Endothelial cell (in vitro differentiated cells): ENCODE data around the gene KCNJ6. TPM values are rescaled to one million over a fixed set of nuclear protein-coding genes. Genes with fewer than 3 reads are reported as not detected.

Experiments
- DNase-seq: peaks from one replicate; pipeline ENCODE4 v3.0.0; 2021; ENCODE audit warnings: low spot score
- H3K27ac Mint-ChIP-seq: one replicate; pipeline ENCODE4 v1.8.0; 2021; ENCODE audit warnings: mixed read lengths, inconsistent platforms; ENCODE audit not compliant: unreplicated experiment
- H3K27me3 Mint-ChIP-seq: one replicate; pipeline ENCODE4 v1.8.0; 2021; ENCODE audit warnings: mild to moderate bottlenecking, moderate library complexity, mixed read lengths, inconsistent platforms; ENCODE audit not compliant: unreplicated experiment
- H3K36me3 Mint-ChIP-seq: one replicate; pipeline ENCODE4 v1.8.0; 2021; ENCODE audit warnings: mild to moderate bottlenecking, low read depth, mixed read lengths, inconsistent platforms; ENCODE audit not compliant: unreplicated experiment
- H3K4me1 Mint-ChIP-seq: one replicate; pipeline ENCODE4 v1.8.0; 2021; ENCODE audit warnings: mild to moderate bottlenecking, mixed read lengths, inconsistent platforms; ENCODE audit not compliant: unreplicated experiment
- H3K4me3 Mint-ChIP-seq: one replicate; pipeline ENCODE4 v1.8.0; 2021; ENCODE audit warnings: mild to moderate bottlenecking, mixed read lengths, inconsistent platforms; ENCODE audit not compliant: unreplicated experiment
- H3K9me3 Mint-ChIP-seq: one replicate; pipeline ENCODE4 v1.8.0; 2021; ENCODE audit warnings: mixed read lengths, inconsistent platforms; ENCODE audit not compliant: unreplicated experiment
- CTCF ChIP-seq: fragments of 200-600 bp; sonication (generic); IDR thresholded peaks from one replicate; pipeline ENCODE4 v1.5.0; 2021; ENCODE audit warnings: antibody characterized with exemption; ENCODE audit not compliant: unreplicated experiment
- total RNA-seq: library from RNA; stranded (reverse); fragmentation: NEBNext Ultra II Directional; extraction: Animal tissue kit (Norgen Biotek cat#: 25700); gene quantifications from one replicate; pipeline ENCODE4 v1.2.1, GENCODE V29; 2021; ENCODE audit not compliant: unreplicated experiment

Gene KCNJ6
- total RNA-seq, 1 donor from 2014 or later, result 0.41 TPM

DNA sequence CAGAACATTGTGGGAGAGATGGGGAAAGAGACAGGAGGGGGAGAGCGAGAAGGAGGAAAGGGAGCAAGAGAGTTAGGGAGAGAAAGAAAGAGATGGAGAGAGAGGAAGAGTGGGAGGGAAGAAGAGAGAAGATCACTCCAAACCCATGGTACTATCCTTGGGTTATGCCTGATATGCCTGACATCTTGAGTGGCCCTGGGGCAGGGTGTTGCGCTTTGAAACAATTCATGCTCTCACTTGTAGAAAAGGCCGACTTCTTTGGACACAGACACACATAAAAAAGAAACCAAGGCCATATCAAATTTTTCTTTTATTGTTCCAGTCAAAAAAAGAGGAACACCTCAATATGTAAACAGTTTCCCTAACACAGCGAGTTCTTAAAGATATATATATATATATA is 309.2 kb downstream of the KCNJ6 start:
- Mint-ChIP-seq H3K36me3 (no peaks in the 10 kb centered on the region), H3K4me1 (no peaks in the 10 kb centered on the region), H3K4me3 (no peak overlapping the region), H3K27ac (no peak overlapping the region), H3K9me3 (no peaks in the 10 kb centered on the region), H3K27me3 (no peaks in the 10 kb centered on the region)
- no peak for DNase-seq
- TF ChIP-seq CTCF, result no peak

GRCh38 chr21:37606549-37606948 is 309.7 kb downstream of the KCNJ6 start:
- H3K36me3 Mint-ChIP-seq, result no peaks in the 10 kb centered on the region
- no peak overlapping the region for H3K27ac Mint-ChIP-seq
- TF ChIP-seq CTCF, result no peak
- H3K9me3 Mint-ChIP-seq, result no peaks in the 10 kb centered on the region
- H3K4me3 Mint-ChIP-seq, result peak overlapping the region; percentile 8
- no peak for DNase-seq
- H3K27me3 Mint-ChIP-seq, result no peaks in the 10 kb centered on the region
- no peaks in the 10 kb centered on the region for H3K4me1 Mint-ChIP-seq

DNA sequence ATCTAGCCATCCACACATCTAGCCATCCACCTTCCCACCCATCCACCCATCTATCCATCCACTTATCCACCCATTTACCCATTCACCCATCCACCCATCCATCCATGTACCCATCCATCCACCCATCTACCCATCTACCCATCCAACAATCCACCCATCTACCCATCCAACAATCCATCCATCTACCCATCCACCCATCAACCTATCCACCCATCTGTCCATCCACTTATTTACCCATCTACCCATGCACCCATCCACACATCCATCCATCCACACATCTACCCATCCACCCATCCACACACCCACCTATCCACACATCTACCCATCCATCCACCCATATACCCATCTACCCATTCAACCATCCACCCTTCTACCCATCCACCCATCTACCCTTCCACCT is 311.3 kb downstream of the KCNJ6 start:
- Mint-ChIP-seq H3K4me1 (no peaks in the 10 kb centered on the region), H3K27ac (no peak overlapping the region), H3K4me3 (no peak overlapping the region), H3K9me3 (no peaks in the 10 kb centered on the region), H3K27me3 (no peaks in the 10 kb centered on the region), H3K36me3 (no peaks in the 10 kb centered on the region)
- DNase-seq, result no peak
- TF ChIP-seq CTCF, result no peak

DNA sequence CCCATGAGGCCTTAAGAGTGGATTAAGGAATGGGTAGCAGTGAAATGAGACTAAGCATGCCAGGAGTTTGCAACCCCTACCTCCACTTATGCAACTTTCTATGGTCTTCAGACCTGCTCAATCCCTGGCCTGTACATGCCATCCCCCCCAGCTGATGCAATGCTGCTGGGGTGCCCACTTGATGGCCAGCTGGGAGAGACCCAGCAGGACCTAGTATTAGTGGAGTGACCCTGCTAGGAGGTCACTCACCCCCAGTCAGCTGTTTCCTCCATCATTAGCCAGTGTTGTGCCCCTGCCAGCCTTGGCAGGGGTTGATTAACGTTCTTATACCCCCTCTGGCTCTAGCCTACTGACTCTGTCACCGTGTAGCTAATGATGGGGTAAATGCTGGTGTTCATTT is 313.1 kb downstream of the KCNJ6 start:
- H3K4me3 Mint-ChIP-seq, result no peak overlapping the region
- H3K27ac Mint-ChIP-seq, result no peak overlapping the region
- H3K9me3 Mint-ChIP-seq, result no peaks in the 10 kb centered on the region
- no peak for TF ChIP-seq CTCF
- peaks cover 4% of the 10 kb centered on the region for H3K36me3 Mint-ChIP-seq
- no peak for DNase-seq
- peaks cover 2% of the 10 kb centered on the region for H3K27me3 Mint-ChIP-seq
- no peaks in the 10 kb centered on the region for H3K4me1 Mint-ChIP-seq

- TF ChIP-seq CTCF, result no peak
- Mint-ChIP-seq H3K36me3 (peaks cover 6% of the 10 kb centered on the region), H3K9me3 (no peaks in the 10 kb centered on the region), H3K27ac (no peak overlapping the region), H3K27me3 (peaks cover 2% of the 10 kb centered on the region), H3K4me3 (no peak overlapping the region), H3K4me1 (no peaks in the 10 kb centered on the region)
- DNase-seq, result no peak
Observed at GRCh38 chr21:37601915-37602314, 314.3 kb downstream of the KCNJ6 start.
